ENCODE data around the gene FAM98A. TPM values are rescaled to one million over a fixed set of nuclear protein-coding genes. Genes with fewer than 3 reads are reported as not detected.

The FAM98A gene
- total RNA-seq, 2 donors from 2014 or later = 38.8 to 46.7 TPM

- no peak overlapping the region for H3K27ac Mint-ChIP-seq
Observed at GRCh38 chr2:33570681-33571080, 28.4 kb downstream of the FAM98A start.

GRCh38 chr2:33561872-33562271, 37.2 kb downstream of the FAM98A start:
- H3K27me3 ChIP-seq (ENCODE audit: control insufficient read depth, insufficient read depth, low read length, poor library complexity, severe bottlenecking) = no peaks in the 10 kb centered on the region
- DNase-seq = no peak
- TF ChIP-seq, protein P1, sequence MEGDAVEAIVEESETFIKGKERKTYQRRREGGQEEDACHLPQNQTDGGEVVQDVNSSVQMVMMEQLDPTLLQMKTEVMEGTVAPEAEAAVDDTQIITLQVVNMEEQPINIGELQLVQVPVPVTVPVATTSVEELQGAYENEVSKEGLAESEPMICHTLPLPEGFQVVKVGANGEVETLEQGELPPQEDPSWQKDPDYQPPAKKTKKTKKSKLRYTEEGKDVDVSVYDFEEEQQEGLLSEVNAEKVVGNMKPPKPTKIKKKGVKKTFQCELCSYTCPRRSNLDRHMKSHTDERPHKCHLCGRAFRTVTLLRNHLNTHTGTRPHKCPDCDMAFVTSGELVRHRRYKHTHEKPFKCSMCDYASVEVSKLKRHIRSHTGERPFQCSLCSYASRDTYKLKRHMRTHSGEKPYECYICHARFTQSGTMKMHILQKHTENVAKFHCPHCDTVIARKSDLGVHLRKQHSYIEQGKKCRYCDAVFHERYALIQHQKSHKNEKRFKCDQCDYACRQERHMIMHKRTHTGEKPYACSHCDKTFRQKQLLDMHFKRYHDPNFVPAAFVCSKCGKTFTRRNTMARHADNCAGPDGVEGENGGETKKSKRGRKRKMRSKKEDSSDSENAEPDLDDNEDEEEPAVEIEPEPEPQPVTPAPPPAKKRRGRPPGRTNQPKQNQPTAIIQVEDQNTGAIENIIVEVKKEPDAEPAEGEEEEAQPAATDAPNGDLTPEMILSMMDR (conservative IDR thresholded peaks at IDR 0.05) = no peak
- Mint-ChIP-seq H3K9me3 (no peaks in the 10 kb centered on the region), H3K36me3 (ENCODE audit: low read depth) (no peaks in the 10 kb centered on the region), H3K27ac (no peak overlapping the region), H3K4me1 (no peaks in the 10 kb centered on the region), H3K4me3 (no peak overlapping the region), H3K27me3 (ENCODE audit: insufficient read depth) (no peaks in the 10 kb centered on the region)
- H3K9me3 ChIP-seq (ENCODE audit: control insufficient read depth, low read length) = no peaks in the 10 kb centered on the region
- H3K4me1 ChIP-seq (ENCODE audit: control insufficient read depth, insufficient read depth, low read length) = no peaks in the 10 kb centered on the region
- no peaks in the 10 kb centered on the region for H3K36me3 ChIP-seq (ENCODE audit: control insufficient read depth, insufficient read depth, low read length)
- no peak overlapping the region for H3K4me3 ChIP-seq (ENCODE audit: low read length)
- H3K9ac ChIP-seq (ENCODE audit: extremely low read depth, low read length, poor library complexity, severe bottlenecking) = no peak overlapping the region
- no peak overlapping the region for H3K27ac ChIP-seq (ENCODE audit: low read depth, low read length)

More at GRCh38 chr2:33570681-33571080, 28.4 kb downstream of the FAM98A start:
- Mint-ChIP-seq H3K4me3 (no peak overlapping the region), H3K9me3 (no peaks in the 10 kb centered on the region), H3K27me3 (ENCODE audit: insufficient read depth) (no peaks in the 10 kb centered on the region), H3K36me3 (ENCODE audit: low read depth) (no peaks in the 10 kb centered on the region), H3K4me1 (no peaks in the 10 kb centered on the region)
- Histone ChIP-seq H3K9ac (ENCODE audit: extremely low read depth, low read length, poor library complexity, severe bottlenecking) (no peak overlapping the region), H3K36me3 (ENCODE audit: control insufficient read depth, insufficient read depth, low read length) (no peaks in the 10 kb centered on the region), H3K27me3 (ENCODE audit: control insufficient read depth, insufficient read depth, low read length, poor library complexity, severe bottlenecking) (no peaks in the 10 kb centered on the region), H3K4me3 (ENCODE audit: low read length) (no peak overlapping the region), H3K4me1 (ENCODE audit: control insufficient read depth, insufficient read depth, low read length) (no peaks in the 10 kb centered on the region), H3K9me3 (ENCODE audit: control insufficient read depth, low read length) (no peaks in the 10 kb centered on the region), H3K27ac (ENCODE audit: low read depth, low read length) (no peak overlapping the region)
- 95% methylated on average over 2 of the region's 2 CpGs; no CpG with 5 or more reads in 1 of the 2 experiments for whole genome bisulfite sequencing, 2 experiments (ENCODE audit: insufficient coverage in 1 of 2, insufficient read length in 1 of 2)
- TF ChIP-seq, protein P1 (conservative IDR thresholded peaks at IDR 0.05) = no peak
- no peak for DNase-seq

DNA sequence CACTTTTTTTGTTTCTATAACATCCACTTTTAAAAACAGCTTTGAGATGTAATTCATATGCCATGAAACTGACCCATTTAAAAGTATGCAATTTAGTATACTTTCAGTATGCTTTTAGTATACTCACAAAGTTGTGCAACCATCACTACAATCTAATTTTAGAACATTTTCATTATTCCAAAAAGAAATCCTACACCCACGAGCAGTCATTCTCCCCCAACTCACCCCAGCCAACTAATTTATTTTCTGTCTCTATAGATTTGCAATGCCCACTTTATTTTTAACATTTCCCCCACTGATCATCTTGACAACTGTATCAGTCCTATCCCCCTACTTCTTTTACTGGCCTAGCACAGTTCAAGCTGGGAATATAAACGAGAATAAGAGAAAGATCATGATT, 39.1 kb downstream of the FAM98A start:
- TF ChIP-seq, protein P1 (conservative IDR thresholded peaks at IDR 0.05) = no peak
- H3K27ac Mint-ChIP-seq = no peak overlapping the region
- Histone ChIP-seq H3K9ac (ENCODE audit: extremely low read depth, low read length, poor library complexity, severe bottlenecking) (no peak overlapping the region), H3K36me3 (ENCODE audit: control insufficient read depth, insufficient read depth, low read length) (no peaks in the 10 kb centered on the region), H3K4me3 (ENCODE audit: low read length) (no peak overlapping the region), H3K27me3 (ENCODE audit: control insufficient read depth, insufficient read depth, low read length, poor library complexity, severe bottlenecking) (no peaks in the 10 kb centered on the region), H3K4me1 (ENCODE audit: control insufficient read depth, insufficient read depth, low read length) (peaks cover 4% of the 10 kb centered on the region), H3K27ac (ENCODE audit: low read depth, low read length) (no peak overlapping the region), H3K9me3 (ENCODE audit: control insufficient read depth, low read length) (no peaks in the 10 kb centered on the region)
- H3K4me1 Mint-ChIP-seq = peaks cover 8% of the 10 kb centered on the region
- no peak overlapping the region for H3K4me3 Mint-ChIP-seq
- 87 to 100% methylated on average over 2 of the region's 2 CpGs for WGBS, 2 experiments (ENCODE audit: insufficient coverage in 1 of 2, insufficient read length in 1 of 2)
- H3K27me3 Mint-ChIP-seq (ENCODE audit: insufficient read depth) = no peaks in the 10 kb centered on the region
- H3K9me3 Mint-ChIP-seq = no peaks in the 10 kb centered on the region
- DNase-seq = no peak
- H3K36me3 Mint-ChIP-seq (ENCODE audit: low read depth) = no peaks in the 10 kb centered on the region

Data from endodermal cell (in vitro differentiated cells).